GM12801 (cell line): Measurements from ENCODE around the gene MTFMT.

ENCODE experiments used
- CTCF ChIP-seq: IDR thresholded peaks from one replicate; pipeline ENCODE4 v1.5.1; 2011; ENCODE audit warnings: control low read depth; ENCODE audit not compliant: insufficient read length; ENCODE audit errors: extremely low read depth

Gene MTFMT

GRCh38 chr15:65049418-65049840 lies 20.0 kb upstream of the MTFMT start:
- TF ChIP-seq CTCF: no peak

- no peak for TF ChIP-seq CTCF
Observed at GRCh38 chr15:65048241-65048640, 18.8 kb upstream of the MTFMT start.

- TF ChIP-seq CTCF: no peak
Observed at GRCh38 chr15:65044724-65045481, 15.5 kb upstream of the MTFMT start, which contains the start of gene SLC51B. SLC51B (plus strand) TSS chr15:65045387; CDS start chr15:65050005, 4,618 bp downstream.

GRCh38 chr15:65042776-65043327 lies 13.4 kb upstream of the MTFMT start:
- no peak for TF ChIP-seq CTCF

- TF ChIP-seq CTCF: no peak
Observed at GRCh38 chr15:65041787-65042186, 12.3 kb upstream of the MTFMT start.

GRCh38 chr15:65040461-65040860 lies 11.0 kb upstream of the MTFMT start:
- TF ChIP-seq CTCF: no peak

- TF ChIP-seq CTCF: no peak
Observed at GRCh38 chr15:65038836-65039235, 9.4 kb upstream of the MTFMT start.
